ENCODE results near the gene TOPORS.

TOPORS gene

GRCh38 chr9:32502464-32502863 is 49.9 kb downstream of the TOPORS start:
- H3K79me2 ChIP-seq (ENCODE audit: insufficient read depth, low read length) = no peaks in the 10 kb centered on the region
- no peak overlapping the region for H3K27ac ChIP-seq (ENCODE audit: low read depth, low read length, poor library complexity, severe bottlenecking)
- no peak overlapping the region for H3K9ac ChIP-seq (ENCODE audit: low read length)
- TF ChIP-seq EZH2 (IDR thresholded peaks at IDR 0.05; ENCODE audit: borderline replicate concordance, low read length) = no peak
- TF ChIP-seq CTCF (IDR thresholded peaks at IDR 0.05; ENCODE audit: low read length) = no peak
- H3K9me2 ChIP-seq (ENCODE audit: low read depth, low read length) = no peaks in the 10 kb centered on the region
- H3K36me3 ChIP-seq (ENCODE audit: insufficient read depth, low read length) = no peaks in the 10 kb centered on the region
- H3F3A ChIP-seq (ENCODE audit: insufficient read depth, low read length) = no peaks in the 10 kb centered on the region
- no peaks in the 10 kb centered on the region for H3K9me3 ChIP-seq (ENCODE audit: low read length)
- H3K4me3 ChIP-seq (ENCODE audit: low read depth, low read length, poor library complexity, severe bottlenecking) = no peak overlapping the region
- H2AFZ ChIP-seq (ENCODE audit: low read length) = no peak overlapping the region
- no peaks in the 10 kb centered on the region for H3K27me3 ChIP-seq (ENCODE audit: insufficient read depth, low read length)
- H4K20me1 ChIP-seq (ENCODE audit: insufficient read depth, low read length) = no peaks in the 10 kb centered on the region
- no peaks in the 10 kb centered on the region for H3K4me1 ChIP-seq (ENCODE audit: insufficient read depth, low read length, severe bottlenecking)
- H3K4me2 ChIP-seq (ENCODE audit: low read length) = no peak overlapping the region

GRCh38 chr9:32501868-32502267 is 50.5 kb downstream of the TOPORS start:
- Histone ChIP-seq H3K9ac (ENCODE audit: low read length) (no peak overlapping the region), H3K9me2 (ENCODE audit: low read depth, low read length) (no peaks in the 10 kb centered on the region), H3K4me1 (ENCODE audit: insufficient read depth, low read length, severe bottlenecking) (no peaks in the 10 kb centered on the region), H3K27me3 (ENCODE audit: insufficient read depth, low read length) (no peaks in the 10 kb centered on the region), H3K79me2 (ENCODE audit: insufficient read depth, low read length) (no peaks in the 10 kb centered on the region), H3K27ac (ENCODE audit: low read depth, low read length, poor library complexity, severe bottlenecking) (no peak overlapping the region), H3K4me3 (ENCODE audit: low read depth, low read length, poor library complexity, severe bottlenecking) (no peak overlapping the region), H3K36me3 (ENCODE audit: insufficient read depth, low read length) (no peaks in the 10 kb centered on the region), H4K20me1 (ENCODE audit: insufficient read depth, low read length) (no peaks in the 10 kb centered on the region), H2AFZ (ENCODE audit: low read length) (no peak overlapping the region), H3F3A (ENCODE audit: insufficient read depth, low read length) (no peaks in the 10 kb centered on the region), H3K9me3 (ENCODE audit: low read length) (no peaks in the 10 kb centered on the region), H3K4me2 (ENCODE audit: low read length) (no peak overlapping the region)
- TF ChIP-seq CTCF (IDR thresholded peaks at IDR 0.05; ENCODE audit: low read length) (no peak), EZH2 (IDR thresholded peaks at IDR 0.05; ENCODE audit: borderline replicate concordance, low read length) (no peak)

- no peak overlapping the region for H2AFZ ChIP-seq (ENCODE audit: low read length)
- H3K9me2 ChIP-seq (ENCODE audit: low read depth, low read length) = no peaks in the 10 kb centered on the region
- TF ChIP-seq EZH2 (IDR thresholded peaks at IDR 0.05; ENCODE audit: borderline replicate concordance, low read length) (no peak), CTCF (IDR thresholded peaks at IDR 0.05; ENCODE audit: low read length) (no peak)
- no peak overlapping the region for H3K9ac ChIP-seq (ENCODE audit: low read length)
- no peaks in the 10 kb centered on the region for H3K79me2 ChIP-seq (ENCODE audit: insufficient read depth, low read length)
- H3F3A ChIP-seq (ENCODE audit: insufficient read depth, low read length) = no peaks in the 10 kb centered on the region
- no peaks in the 10 kb centered on the region for H3K4me1 ChIP-seq (ENCODE audit: insufficient read depth, low read length, severe bottlenecking)
- no peaks in the 10 kb centered on the region for H3K27me3 ChIP-seq (ENCODE audit: insufficient read depth, low read length)
- no peaks in the 10 kb centered on the region for H3K9me3 ChIP-seq (ENCODE audit: low read length)
- no peak overlapping the region for H3K27ac ChIP-seq (ENCODE audit: low read depth, low read length, poor library complexity, severe bottlenecking)
- no peaks in the 10 kb centered on the region for H4K20me1 ChIP-seq (ENCODE audit: insufficient read depth, low read length)
- H3K4me2 ChIP-seq (ENCODE audit: low read length) = no peak overlapping the region
- H3K36me3 ChIP-seq (ENCODE audit: insufficient read depth, low read length) = no peaks in the 10 kb centered on the region
- no peak overlapping the region for H3K4me3 ChIP-seq (ENCODE audit: low read depth, low read length, poor library complexity, severe bottlenecking)
Measured at GRCh38 chr9:32500768-32501167, 51.6 kb downstream of the TOPORS start.
